Omental fat pad (tissue), 4 donors: ENCODE data around the gene HRH2. TPM values are rescaled to one million over a fixed set of nuclear protein-coding genes. Genes with fewer than 3 reads are reported as not detected.

Source experiments
- ATAC-seq: fragments of 150-250 bp; one replicate; pipeline ENCODE4 v1.9.1; 2016; ENCODE audit warnings: mild to moderate bottlenecking, moderate library complexity; ENCODE audit not compliant: low FRiP score
- DNase-seq: peaks from one replicate; pipeline ENCODE4 v3.0.0-alpha.2; 2019; ENCODE audit warnings: low spot score
- CTCF ChIP-seq, 3 donors: fragments of 450-650 bp; IDR thresholded peaks; one replicate each; pipeline ENCODE4 v1.5.1; 2016 to 2017; ENCODE audit warnings: antibody characterized with exemption in 3 of 3, mild to moderate bottlenecking in 3 of 3, moderate library complexity in 2 of 3
- total RNA-seq, 4 donors: library from RNA; depleted of rRNA; stranded (reverse); fragments of >200 nt; gene quantifications; one replicate each; pipeline ENCODE4 v1.1.0, GENCODE V29; 2016

The HRH2 gene
- total RNA-seq, 4 donors from 2014 or later: 2.9 to 22.6 (median 10.4) TPM

GRCh38 chr5:175737481-175737880 is 79.6 kb downstream of the HRH2 start:
- DNase-seq: no peak
- no peak for ATAC-seq
- TF ChIP-seq CTCF (IDR thresholded peaks at IDR 0.05): no peak

GRCh38 chr5:175738126-175738525 is 80.3 kb downstream of the HRH2 start:
- DNase-seq (no peak), ATAC-seq (no peak)
- TF ChIP-seq CTCF (IDR thresholded peaks at IDR 0.05): no peak

GRCh38 chr5:175738602-175739133 is 80.8 kb downstream of the HRH2 start:
- no peak for DNase-seq
- no peak for ATAC-seq
- no peak for TF ChIP-seq CTCF (IDR thresholded peaks at IDR 0.05)

- no peak for TF ChIP-seq CTCF (IDR thresholded peaks at IDR 0.05)
- no peak for ATAC-seq
- no peak for DNase-seq
These were observed 82.1 kb downstream of the HRH2 start for GRCh38 chr5:175740014-175740413.

- DNase-seq (no peak), ATAC-seq (no peak)
- TF ChIP-seq CTCF (IDR thresholded peaks at IDR 0.05): no peak
These were observed 83.7 kb downstream of the HRH2 start for GRCh38 chr5:175741556-175741955.

GRCh38 chr5:175742290-175742994 is 84.6 kb downstream of the HRH2 start:
- ATAC-seq (no peak), DNase-seq (no peak)
- no peak for TF ChIP-seq CTCF (IDR thresholded peaks at IDR 0.05)

- DNase-seq: no peak
- no peak for ATAC-seq
- no peak for TF ChIP-seq CTCF (IDR thresholded peaks at IDR 0.05)
These were observed 85.9 kb downstream of the HRH2 start for GRCh38 chr5:175743676-175744210.
